HG03378 (cell line): ENCODE results near the gene MIER2.

Experiments used
- ATAC-seq: cut with Tn5 transposase; IDR thresholded peaks from one replicate; pipeline ENCODE4 v1.9.1; 2021; ENCODE audit warnings: mild to moderate bottlenecking, moderate library complexity; ENCODE audit not compliant: unreplicated experiment

Gene MIER2

DNA sequence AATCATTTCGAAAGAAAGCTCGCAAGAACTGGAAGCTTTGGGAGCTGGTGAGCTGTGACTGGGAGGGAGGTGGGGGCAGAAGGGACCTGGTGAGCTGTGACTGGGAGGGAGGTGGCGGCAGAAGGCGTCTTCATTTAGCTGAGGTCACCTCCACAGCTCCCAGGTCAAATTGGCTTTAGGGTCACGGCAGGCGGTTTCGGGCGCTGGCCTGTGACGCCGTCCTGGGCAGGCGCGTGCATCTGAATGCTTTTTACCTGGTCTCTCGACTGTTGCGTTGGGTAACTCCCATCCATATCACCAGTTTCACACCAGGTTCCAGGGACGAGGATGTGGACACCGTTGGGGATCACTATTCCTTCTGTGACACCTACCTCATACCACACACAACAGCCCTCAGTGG lies 35.2 kb upstream of the MIER2 start:
- no peak for ATAC-seq

DNA sequence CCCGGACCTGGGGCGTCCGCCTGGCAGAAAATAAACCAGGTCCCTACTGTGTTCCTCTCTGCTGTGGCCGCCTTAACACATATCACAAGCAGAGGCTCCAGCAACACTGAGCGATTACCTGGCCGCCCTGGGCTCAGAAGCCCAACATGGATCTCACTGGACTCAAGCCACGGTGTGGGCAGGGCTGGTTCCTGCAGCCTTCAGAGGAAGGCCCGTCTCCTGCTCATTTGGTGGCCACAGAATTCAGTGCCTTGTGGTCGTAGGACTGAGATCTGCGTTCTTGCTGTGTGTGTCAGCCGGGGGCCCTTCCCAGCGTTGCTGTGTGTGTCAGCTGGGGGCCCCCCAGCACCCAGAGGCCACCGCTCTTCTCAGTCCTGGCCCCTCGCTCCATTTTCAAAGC lies 34.1 kb upstream of the MIER2 start:
- ATAC-seq: no peak

DNA sequence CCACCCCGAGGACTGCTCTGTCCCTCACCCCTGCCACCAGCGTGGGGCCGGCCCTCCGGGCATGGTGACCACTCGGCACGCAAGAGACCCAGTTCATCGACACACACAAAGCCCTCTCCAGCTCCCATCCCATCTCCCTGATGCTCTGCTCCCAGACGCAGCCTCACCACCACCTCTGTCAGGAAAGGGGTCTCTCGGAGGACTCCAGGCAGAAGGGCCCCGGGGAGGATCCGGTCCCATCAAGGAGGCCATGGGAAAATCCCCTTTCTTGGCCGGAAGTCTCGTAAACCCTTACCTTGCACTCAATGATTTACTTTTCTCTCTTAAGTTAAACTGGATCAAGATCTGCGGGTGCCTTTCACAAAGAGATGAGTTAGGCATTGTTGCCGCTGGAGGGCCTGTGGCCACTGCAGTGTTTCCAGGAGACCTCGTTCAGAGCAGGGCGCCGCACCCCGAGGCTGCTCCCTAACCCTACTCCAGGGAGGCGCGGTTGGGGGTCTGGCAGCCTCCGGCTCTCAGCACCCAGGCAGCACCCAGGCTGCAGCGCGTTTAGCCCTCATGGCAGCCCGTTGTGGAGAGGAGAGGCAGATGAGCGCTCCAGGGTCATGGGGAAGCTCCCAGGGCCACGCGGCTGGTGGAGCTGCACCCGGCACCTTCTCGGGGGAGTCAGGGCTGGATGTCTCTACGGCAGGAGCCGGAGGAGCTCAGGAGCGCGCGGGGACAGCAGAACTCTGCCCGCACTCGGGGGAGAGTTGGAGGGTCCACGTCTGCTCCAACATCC lies 33.4 kb upstream of the MIER2 start:
- no peak for ATAC-seq

DNA sequence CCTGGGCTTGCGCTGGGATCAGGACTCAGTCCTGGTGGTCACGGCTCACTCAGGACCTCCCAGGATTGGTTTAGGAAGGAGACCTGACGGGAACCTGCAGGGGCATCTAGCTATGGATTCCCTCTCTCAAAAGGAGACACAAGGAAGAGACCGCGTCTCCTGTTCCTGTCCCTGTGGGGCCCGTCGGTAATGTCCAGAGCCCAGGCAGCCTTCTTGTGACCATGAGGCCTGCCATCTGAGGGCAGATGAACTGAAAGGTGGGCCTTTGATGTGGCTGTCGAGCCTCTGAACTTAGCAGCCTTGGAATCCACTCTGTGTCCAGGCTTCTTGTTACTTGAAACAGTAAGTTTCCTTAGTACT lies 31.5 kb upstream of the MIER2 start:
- ATAC-seq: no peak

DNA sequence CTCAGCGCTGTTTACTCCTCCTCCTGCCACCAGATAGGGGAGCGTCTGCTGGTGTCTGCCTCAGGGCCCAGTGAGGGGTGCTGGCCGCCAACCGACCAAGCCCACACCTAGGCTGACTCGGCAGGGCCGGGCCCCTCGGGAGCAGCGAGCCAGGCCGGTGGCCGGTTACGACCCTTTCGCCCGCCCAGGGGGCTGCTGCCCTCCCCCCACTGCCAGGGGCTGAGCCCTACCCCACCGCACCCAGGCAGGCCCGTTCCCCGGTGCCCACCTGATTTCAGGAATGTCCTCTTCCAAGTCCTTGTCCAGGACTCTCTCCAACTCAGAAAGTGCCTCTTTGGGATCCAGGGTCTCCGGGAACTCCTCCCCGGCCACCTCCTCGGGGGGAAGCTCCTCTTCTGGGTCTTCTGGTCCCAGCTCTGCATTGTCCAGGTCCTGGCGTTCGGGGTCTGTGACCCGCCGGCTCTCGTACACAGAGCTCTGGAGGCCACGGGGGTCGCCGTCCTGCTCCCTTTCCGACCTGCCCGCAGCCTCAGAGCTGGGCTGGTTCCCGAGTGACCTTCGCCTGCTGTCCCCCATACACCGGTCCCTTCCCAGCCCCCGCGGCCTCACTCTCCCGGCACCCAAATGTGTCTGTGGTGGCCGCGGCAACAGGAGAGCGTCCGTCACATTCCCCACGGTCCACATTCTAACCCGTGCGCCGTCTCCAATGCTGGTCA lies 31.0 kb upstream of the MIER2 start:
- no peak for ATAC-seq

DNA sequence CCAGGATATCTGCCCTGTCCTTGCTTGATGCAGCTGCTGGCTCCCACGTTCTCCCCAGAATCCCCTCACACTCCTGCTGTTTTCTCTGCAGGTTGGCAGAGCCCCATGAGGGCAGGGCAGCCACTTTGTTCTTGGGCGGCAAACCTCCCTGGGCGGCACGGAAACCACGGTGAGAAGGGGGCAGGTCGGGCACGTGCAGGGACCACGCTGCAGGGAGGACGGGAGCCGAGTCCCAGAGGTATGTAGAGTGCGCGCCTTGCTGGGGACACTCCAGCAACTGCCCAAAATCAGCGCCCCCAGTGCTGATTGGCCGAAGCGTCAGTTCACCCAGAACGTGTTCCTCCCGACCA lies 30.3 kb upstream of the MIER2 start:
- ATAC-seq: no peak

DNA sequence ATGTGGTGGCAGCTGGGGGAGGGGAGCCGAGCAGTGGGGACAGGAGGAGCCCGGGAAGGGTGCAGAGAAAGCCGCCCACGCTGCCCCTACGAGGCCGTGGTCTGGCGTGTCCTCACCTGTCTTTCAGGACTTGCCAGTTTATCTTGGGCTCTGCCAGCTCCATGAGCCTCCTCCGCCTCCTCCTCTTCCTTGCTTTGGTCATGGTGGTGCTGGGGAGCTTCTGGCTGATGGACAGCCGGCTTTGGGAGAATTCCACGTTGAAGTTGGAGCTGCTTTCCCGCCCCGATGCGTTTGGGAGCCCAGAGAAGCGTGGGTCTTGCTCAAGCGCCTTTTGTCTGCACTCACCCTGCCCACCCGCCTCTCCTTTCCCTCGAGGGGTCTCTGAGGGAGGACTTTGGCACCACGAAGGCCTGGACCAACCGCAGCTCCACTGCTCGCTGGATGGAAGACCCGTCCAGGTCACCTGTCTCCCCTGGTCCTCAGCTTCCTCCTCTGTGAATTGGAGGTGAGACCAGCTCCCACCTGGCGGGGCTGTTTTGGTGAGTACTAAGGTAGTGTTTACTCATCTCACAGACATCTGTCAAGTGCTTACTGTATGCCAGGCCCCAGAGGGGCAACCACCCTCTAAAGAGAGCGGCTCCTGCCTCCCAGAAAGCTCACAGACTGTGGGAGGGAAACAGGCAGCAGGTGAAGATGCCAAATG lies 29.7 kb upstream of the MIER2 start:
- ATAC-seq: no peak

DNA sequence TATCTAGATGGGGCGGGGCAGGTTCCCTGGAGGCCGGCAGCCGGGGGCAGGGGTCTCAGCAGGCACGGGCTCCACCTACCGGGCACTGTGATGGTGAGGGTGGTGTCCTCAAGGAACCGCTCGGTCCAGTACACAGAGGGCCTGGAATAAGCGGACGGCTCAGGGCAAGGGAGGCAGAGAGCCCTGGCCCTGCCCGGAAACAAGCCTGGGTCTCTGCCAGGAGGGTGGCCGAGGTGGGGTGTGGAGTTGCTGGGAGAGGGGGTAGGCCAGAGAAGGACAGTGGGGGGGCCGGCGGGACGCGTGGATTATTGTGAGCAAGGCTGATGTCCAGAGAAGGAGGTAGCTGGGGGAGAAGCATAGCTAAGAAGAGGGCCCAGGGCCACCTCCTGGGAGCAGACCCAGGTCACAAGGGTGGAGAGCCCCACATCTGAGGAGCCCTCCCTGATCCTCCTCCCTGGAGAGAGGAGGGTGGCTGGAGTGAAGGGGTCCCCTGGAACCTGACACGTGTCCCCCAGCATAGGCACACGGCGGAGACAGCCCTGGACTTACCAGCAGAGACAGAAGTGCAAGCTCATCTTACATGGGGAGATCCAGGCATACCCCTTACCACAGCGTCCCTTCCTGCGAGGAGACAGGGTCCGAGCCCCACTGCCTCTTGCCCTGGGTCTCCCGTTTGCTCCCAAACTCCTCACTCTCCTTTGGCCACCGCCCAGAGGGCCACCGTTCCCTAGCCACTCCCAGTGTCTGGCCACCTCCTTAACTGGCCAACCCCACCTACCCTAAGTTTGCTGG lies 29.0 kb upstream of the MIER2 start:
- no peak for ATAC-seq

DNA sequence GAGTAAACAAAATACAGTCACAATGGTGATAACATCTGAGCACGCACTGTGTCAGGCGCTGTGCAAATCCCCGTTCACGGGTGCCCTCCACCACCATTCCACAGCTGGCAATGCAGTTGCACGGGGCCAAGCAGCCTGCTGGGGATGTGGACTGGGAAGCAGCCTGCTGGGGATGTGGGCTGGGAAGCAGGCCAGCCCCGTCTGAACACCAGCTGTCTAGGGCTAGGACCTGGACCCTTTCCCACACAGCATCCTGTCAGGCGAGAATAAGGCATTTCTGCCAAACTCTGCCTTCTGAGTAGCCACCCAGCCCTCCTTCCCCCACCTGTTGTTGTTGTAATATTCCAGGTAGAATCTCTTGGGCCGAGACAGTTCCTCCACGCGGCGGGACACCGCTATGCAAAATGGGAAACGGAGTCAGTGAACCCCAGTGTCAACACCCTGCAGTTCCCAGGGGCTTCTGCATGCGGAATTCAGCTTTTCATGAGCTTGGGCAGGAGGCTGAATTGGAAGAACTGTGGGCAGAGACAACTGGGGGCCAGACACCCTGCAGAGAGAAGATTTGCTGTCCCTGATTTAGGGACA lies 27.8 kb upstream of the MIER2 start:
- no peak for ATAC-seq

DNA sequence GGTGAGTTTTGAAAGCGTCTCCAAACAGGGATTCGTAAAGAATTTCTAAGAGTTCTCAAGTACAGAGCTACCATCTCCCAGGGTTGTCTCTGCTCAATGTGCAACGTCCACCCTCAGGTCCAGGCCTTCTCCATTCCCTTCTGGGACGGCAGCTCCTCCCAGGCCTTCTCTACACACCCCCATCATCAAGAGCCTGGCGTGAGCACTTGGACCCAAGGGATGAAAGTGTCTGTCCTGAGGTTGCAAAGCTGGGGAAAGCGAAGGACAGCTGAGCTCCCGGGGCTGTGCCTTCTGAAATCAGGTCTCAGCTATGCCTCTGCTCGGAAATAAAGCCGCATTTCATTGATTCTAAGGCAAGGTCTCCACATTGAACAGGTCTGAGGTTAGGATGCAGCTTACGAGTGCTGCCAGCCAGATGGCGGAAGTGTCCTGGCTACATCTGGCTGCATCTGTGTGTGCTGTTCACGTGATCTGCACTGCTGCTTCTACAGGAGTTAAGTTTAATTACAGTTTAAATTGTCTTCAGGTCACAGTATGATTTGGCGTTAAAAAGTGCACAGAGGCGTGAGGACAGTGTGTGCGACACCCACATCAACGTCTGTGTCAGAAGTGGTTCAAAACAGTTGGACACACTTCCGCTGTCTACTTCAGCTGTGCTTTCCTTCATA lies 27.0 kb upstream of the MIER2 start:
- no peak for ATAC-seq

DNA sequence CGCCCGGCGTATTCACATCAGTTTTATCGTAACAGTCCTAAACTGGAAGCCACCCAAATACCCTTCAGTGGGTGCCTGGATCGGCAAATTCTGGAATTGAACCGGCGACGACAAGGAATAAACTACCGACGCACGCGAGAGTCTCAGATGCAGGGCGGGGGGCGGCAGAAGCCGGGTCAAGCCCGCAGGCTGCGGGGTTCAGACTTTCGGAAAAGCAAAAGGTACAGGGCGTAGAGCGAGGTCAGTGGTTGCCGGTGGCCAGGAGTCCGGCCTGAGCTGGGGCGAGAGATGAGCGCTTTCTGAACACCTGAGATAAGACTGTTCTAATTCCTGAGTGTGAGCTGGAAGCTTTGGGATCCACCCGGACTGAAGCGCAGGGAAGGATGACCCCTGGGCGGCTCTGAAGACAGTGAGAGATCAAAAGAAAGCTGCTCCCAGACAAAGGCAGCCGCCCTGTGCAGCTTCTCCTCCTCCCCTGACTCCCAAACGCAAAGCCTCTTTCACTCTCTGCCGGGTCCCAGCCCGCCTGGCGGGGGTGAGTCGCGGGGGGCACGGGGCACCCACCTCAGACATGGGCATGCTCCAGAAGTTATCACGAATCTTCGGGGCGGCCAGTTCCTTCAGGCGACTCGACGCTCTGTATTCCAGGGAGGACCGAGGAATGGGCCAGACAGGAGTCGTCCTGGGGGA lies 26.2 kb upstream of the MIER2 start:
- ATAC-seq: no peak

DNA sequence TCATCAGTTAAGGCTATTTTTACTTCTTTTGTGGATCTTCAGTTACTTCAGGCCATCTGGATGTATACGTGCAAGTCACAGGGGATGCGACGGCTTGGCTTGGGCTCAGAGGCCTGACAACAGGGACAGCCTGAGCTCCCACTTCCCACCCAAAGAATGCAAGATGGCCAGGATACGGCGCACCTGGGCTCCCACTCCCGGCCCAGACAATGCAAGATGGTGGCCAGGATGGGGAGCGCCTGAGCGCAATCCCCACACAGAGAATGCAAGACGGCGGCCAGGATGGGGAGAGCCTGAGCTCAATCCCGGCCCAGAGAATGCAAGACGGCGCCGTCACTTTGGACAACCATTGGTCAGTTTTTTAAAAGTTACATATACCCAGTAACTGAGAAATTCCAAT lies 25.3 kb upstream of the MIER2 start:
- no peak for ATAC-seq

DNA sequence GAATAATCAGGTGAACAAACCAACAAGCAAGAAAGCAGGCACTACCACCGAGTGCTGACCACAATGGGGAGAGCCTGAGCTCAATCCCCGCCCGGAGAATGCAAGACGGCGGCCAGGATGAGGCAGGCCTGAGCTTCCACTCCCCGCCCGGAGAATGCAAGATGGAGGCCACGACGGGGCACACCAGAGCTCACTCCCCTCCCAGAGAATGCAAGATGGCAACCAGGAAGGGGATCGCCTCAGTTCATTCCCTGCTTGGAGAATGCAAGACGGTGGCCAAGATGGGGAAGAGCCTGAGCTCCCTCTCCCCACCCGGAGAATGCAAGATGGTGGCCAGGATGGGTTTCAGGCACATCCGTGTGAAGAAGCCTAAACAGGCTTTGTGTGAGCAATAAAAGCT lies 24.7 kb upstream of the MIER2 start:
- no peak for ATAC-seq

DNA sequence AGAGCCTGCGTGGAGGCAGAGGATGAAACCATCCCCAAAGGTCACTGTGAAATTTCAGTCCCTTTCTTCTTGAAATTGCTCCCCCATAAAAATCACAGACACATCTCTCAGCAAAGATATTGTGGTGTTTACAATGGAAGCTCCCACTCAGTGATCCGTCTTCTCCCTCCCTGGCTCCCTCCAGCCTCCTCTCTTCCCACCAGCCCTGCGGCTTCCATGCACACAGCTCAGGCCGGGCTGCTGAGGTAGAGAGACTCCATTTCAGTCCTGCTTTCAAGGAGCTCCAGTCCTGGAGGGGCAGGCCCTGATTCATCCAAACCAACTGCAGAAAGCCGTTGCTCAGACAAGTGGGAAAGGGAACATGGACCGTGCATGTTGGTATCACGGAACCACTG lies 24.0 kb upstream of the MIER2 start:
- no peak for ATAC-seq

DNA sequence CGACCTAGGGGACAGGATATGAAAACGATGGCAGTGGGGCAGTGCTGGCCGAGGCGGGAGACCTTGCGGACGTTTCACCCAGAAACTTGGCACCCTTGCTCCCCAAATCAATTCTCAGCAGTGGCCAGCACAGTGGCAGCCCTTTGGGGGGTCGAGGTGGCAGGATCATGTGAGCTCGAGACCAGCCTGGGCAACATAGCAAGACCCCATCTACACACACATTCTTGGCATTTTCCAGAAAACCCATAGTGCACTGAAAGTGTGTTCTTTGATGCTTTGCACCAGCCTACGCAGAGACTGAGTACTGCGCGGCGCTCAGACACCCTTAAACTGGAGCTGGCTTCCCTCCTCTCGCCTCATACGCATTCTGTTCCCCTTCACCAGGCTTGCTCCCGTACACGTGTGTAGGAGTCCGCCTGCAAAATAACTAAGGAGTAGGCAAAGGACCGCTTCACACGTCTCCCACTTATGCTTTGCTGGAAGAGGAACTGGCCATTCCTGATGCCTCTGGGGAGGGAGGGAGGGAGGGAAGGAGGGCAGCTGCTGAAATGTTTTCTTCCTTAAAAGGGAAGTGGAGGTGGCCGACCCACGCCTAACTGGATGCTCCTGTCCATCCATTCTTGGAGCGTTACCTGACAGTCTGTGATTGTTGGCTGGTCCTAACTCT lies 23.5 kb upstream of the MIER2 start:
- ATAC-seq: no peak

DNA sequence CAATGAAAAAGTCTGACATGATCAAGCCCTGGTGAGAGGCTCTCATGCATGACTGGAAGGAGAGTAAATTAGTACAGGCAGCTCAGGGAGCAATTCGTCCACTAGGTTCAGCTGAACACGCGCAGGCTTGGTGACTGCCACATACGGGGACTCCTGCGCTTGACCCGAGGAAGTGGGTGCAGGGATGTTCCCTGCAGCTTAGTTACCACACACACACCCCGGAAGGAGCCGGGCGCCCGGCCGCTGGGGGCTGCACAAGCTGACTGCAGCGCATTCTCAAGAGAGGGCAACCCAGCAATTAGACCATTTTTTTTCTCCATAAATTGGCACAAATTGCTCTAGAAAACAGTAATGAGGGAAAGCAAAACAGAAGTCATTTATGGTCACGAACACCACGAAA lies 23.0 kb upstream of the MIER2 start:
- ATAC-seq: no peak

DNA sequence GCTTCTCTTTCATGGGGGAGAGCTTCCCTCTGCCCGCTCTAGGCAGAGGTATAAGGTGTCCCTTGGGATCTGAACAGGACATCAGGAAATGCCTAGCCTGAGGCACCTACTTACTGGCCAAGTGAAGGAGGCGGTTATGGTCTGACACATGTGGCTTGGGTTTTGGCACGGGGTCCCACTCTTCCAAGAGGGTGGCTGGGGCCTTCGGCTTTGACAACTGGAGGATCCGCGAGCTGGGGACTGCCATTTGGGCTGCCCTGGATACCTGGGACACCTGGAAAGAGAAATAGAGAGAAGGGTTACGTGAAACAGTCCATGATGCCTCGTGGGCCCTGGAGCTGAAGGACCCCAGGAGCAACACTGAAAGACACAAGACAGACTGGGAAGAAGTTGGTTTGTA lies 22.4 kb upstream of the MIER2 start:
- ATAC-seq: no peak

DNA sequence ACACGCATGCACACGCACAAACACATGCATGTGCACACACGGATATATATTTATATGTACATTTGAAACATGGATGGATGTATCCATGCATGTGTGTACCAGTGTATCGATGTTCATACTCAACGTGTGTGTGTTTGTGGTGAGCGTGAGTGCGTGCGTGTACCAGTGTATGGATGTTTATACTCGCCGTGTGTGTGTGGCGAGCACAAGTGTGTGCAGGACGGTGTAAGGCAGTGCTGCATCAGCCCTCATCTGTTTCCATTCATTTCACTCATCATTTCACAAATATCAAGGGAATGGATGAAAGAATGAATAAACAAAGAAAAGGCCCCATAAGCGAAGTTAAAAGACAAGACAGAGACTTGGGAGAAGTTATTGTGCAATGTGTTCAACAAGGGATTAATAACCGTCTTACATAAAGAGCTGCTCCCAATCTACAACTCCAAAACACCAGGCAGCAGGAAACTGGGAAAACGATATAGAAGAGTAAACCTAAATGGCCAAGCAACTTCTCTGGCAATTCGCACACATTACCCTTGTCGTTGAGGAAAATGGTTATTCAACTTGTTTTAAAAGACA lies 21.7 kb upstream of the MIER2 start:
- no peak for ATAC-seq
